ENCODE results near the gene WFIKKN1.

WFIKKN1 gene

GRCh38 chr16:675884-676564 is 45.2 kb downstream of the WFIKKN1 start:
- no peak for DNase-seq

GRCh38 chr16:676565-676902 is 45.7 kb downstream of the WFIKKN1 start:
- DNase-seq = no peak

- peak; percentile 78 for DNase-seq
Observed at GRCh38 chr16:676913-677312, 46.1 kb downstream of the WFIKKN1 start.

- DNase-seq = peak; percentile 70
Observed at GRCh38 chr16:677316-678190, 46.8 kb downstream of the WFIKKN1 start.

GRCh38 chr16:678209-678857 is 47.5 kb downstream of the WFIKKN1 start:
- no peak for DNase-seq

GRCh38 chr16:678858-679813 is 48.4 kb downstream of the WFIKKN1 start:
- no peak for DNase-seq

GRCh38 chr16:679814-680624 is 49.2 kb downstream of the WFIKKN1 start, which contains the start of gene STUB1:
Gene STUB1, plus strand, starts transcription at chr16:680410. Its CDS starts 116 bp downstream, at chr16:680526.
- peak; percentile 44 for DNase-seq

- DNase-seq = no peak
Observed at GRCh38 chr16:680625-680945, 49.8 kb downstream of the WFIKKN1 start.

GRCh38 chr16:680967-681745 is 50.4 kb downstream of the WFIKKN1 start:
- no peak for DNase-seq

- DNase-seq = no peak
Observed at GRCh38 chr16:681746-682427, 51.1 kb downstream of the WFIKKN1 start.

GRCh38 chr16:682493-683395 is 52.0 kb downstream of the WFIKKN1 start:
- no peak for DNase-seq

GRCh38 chr16:683396-684070 is 52.7 kb downstream of the WFIKKN1 start:
- DNase-seq = no peak
